ENCODE data around the gene CFAP69.

DNA sequence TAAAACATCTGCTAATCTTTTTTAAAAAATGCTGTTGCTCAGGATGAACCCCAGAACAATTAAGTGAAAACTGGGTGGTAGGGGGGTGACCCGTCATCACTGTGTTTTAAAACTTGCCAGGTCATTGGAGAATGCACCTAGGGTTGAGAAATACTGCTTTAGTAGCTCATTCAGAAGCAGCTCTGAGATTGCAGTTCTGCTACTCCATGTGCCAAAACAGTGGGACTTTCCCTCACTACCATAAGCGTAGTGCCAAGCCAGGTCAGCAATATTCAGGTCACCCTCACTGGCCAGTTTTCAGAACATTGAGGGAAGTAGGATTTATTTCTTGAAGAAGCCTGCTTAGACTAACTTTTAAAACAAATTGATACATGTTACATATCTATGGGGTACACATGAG lies 28.2 kb upstream of the CFAP69 start:
- TF ChIP-seq POLR2AphosphoS5 (IDR thresholded peaks at IDR 0.05) (peak in 1 of 3 donors; percentile 10), POLR2A (IDR thresholded peaks at IDR 0.05) (no peak)
- TF ChIP-seq, protein P1, sequence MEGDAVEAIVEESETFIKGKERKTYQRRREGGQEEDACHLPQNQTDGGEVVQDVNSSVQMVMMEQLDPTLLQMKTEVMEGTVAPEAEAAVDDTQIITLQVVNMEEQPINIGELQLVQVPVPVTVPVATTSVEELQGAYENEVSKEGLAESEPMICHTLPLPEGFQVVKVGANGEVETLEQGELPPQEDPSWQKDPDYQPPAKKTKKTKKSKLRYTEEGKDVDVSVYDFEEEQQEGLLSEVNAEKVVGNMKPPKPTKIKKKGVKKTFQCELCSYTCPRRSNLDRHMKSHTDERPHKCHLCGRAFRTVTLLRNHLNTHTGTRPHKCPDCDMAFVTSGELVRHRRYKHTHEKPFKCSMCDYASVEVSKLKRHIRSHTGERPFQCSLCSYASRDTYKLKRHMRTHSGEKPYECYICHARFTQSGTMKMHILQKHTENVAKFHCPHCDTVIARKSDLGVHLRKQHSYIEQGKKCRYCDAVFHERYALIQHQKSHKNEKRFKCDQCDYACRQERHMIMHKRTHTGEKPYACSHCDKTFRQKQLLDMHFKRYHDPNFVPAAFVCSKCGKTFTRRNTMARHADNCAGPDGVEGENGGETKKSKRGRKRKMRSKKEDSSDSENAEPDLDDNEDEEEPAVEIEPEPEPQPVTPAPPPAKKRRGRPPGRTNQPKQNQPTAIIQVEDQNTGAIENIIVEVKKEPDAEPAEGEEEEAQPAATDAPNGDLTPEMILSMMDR (IDR thresholded peaks at IDR 0.05) = no peak
